GM12873 (cell line): ENCODE measurements around the gene COMMD7.

Experiments used
- TF ChIP-seq, protein P1 (sequence below): IDR thresholded peaks from 2 replicates; pipeline ENCODE4 v1.5.1; 2012; ENCODE audit warnings: low read depth, mild to moderate bottlenecking, moderate library complexity, low read length, control low read depth; ENCODE audit not compliant: insufficient read depth; ENCODE audit errors: missing control alignments

The COMMD7 gene

DNA sequence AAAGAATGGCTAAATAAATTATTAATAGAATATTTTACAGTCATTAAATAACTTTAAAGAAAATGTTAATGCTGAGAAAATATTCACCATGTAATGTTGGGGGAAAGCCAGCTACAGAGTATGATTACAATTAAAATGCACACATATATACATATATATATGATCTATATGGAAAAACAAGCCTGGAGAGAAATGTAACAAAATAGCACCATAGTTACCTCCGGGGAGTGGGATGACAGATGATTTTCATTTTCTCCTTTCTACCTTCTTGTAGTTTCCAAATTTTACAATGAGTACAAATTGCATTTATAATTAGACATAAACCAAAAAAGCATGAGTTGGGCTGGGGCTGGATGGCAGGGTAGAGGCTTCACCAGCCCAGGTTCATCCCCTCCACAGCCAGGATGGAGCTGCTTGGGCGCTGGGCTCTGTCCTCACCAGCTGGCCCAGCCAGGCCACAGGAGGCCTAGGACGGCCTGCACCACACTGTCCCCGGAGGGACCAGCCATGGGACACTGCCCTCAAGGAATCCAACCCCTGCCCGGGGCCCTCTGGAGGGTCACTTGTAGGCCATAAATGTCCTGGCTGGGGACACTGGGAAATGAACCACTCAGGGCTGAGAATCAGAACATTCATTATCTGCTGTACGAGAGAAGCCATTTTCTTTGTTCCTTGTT lies 79.8 kb downstream of the COMMD7 start:
- TF ChIP-seq, protein P1, sequence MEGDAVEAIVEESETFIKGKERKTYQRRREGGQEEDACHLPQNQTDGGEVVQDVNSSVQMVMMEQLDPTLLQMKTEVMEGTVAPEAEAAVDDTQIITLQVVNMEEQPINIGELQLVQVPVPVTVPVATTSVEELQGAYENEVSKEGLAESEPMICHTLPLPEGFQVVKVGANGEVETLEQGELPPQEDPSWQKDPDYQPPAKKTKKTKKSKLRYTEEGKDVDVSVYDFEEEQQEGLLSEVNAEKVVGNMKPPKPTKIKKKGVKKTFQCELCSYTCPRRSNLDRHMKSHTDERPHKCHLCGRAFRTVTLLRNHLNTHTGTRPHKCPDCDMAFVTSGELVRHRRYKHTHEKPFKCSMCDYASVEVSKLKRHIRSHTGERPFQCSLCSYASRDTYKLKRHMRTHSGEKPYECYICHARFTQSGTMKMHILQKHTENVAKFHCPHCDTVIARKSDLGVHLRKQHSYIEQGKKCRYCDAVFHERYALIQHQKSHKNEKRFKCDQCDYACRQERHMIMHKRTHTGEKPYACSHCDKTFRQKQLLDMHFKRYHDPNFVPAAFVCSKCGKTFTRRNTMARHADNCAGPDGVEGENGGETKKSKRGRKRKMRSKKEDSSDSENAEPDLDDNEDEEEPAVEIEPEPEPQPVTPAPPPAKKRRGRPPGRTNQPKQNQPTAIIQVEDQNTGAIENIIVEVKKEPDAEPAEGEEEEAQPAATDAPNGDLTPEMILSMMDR: no peak

- TF ChIP-seq, protein P1: peak; percentile 6
Observed at GRCh38 chr20:32661820-32662528, 81.3 kb downstream of the COMMD7 start.

DNA sequence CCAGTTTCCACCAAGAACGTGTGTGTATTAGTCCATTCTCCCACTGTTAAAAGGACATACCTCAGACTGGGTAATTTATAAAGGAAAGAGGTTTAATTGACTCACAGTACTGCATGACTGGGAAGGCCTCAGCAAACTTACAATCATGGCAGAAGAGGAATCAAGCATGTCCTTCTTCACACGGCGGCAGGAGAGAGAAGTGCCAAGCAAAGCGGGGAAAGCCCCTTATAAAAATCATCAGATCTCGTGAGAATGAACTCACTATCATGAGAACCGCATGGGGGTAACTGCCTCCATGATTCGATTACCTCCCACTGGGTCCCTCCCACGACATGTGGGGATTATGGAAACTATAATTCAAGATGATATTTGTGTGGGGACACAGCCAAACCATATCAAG lies 82.6 kb downstream of the COMMD7 start:
- TF ChIP-seq, protein P1: no peak

DNA sequence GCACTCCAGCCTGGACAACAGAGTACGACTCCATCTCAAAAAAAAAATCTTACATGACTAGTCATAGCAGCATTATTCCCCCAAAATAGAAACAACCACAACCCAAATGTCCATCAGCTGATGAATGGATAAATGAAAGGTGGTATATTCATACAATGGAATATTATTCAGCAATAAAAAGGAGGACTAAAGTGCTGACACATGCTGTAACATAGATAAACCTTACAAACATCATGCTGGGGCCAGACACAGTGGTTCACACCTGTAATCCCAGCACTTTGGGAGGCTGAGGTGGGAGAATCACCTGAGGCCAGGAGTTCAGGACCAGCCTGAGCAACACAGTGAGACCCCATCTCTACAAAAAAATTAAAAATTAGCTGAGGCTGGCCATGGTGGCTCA lies 86.4 kb downstream of the COMMD7 start:
- TF ChIP-seq, protein P1: no peak

DNA sequence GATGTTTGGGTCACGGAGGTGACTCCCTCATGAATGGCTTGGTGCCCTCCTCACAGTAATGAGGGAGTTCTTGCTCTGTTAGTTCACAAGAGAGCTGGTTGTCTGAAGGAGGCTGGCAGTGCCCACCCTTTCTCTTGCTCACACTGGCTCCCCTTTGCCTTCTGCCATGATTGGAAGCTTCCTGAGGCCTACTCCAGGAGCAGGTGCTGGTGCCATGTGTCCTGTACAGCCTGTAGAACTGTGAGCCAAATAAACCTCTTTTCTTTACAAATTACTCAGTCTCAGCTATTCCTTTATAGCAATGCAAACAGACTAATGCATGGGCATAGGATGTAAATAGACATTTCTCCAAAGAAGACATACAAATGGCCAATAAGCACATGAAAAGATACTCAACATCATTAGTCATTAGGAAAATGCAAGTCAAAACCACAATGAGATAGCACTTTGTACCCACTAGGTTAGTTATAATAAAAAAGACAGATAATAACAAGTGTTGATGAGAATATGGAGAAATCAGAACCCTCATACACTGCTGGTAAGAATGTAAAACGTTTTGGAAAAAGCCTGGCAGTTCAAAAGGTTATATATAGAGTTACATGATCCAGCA lies 87.3 kb downstream of the COMMD7 start:
- TF ChIP-seq, protein P1: no peak

- TF ChIP-seq, protein P1: peak; percentile 92
Observed at GRCh38 chr20:32652739-32653526, 90.3 kb downstream of the COMMD7 start.
